RWPE2 (cell line): ENCODE results near the gene AHCYL1.

Source experiments
- ATAC-seq: fragments of 200-7000 bp; cut with Tn5 transposase; 3 replicates; pipeline ENCODE4 v1.9.1; 2021; ENCODE audit warnings: low read depth
- DNase-seq: peaks from one replicate; pipeline ENCODE4 v3.0.0-alpha.2; 2020; ENCODE audit warnings: low spot score
- H3K27ac ChIP-seq: fragments of 450-650 bp; 2 replicates; pipeline ENCODE4 v1.5.1; 2017; ENCODE audit warnings: mild to moderate bottlenecking; ENCODE audit not compliant: poor library complexity, severe bottlenecking
- H3K27me3 ChIP-seq: fragments of 250-450 bp; sonication (Bioruptor Pico); 2 replicates; pipeline ENCODE4 v1.5.1; 2021; ENCODE audit warnings: mild to moderate bottlenecking, moderate library complexity; ENCODE audit not compliant: insufficient read depth, poor library complexity, severe bottlenecking
- H3K36me3 ChIP-seq: fragments of 250-450 bp; sonication (Bioruptor Pico); 2 replicates; pipeline ENCODE4 v1.5.1; 2020; ENCODE audit warnings: low read depth, mild to moderate bottlenecking, moderate library complexity
- H3K4me1 ChIP-seq: fragments of 250-450 bp; sonication (Bioruptor Pico); 2 replicates; pipeline ENCODE4 v1.5.1; 2021; ENCODE audit warnings: mild to moderate bottlenecking, moderate library complexity; ENCODE audit not compliant: insufficient read depth, poor library complexity, severe bottlenecking
- H3K4me3 ChIP-seq: fragments of 250-450 bp; sonication (Bioruptor Pico); 2 replicates; pipeline ENCODE4 v1.5.1; 2021; ENCODE audit warnings: mild to moderate bottlenecking, moderate library complexity; ENCODE audit not compliant: severe bottlenecking
- H3K9me3 ChIP-seq: fragments of 250-450 bp; sonication (Bioruptor Pico); 2 replicates; pipeline ENCODE4 v1.5.1; 2021; ENCODE audit warnings: mild to moderate bottlenecking, moderate library complexity; ENCODE audit not compliant: severe bottlenecking
- CTCF ChIP-seq: fragments of 450-650 bp; IDR thresholded peaks from one replicate; pipeline ENCODE4 v1.5.1; 2017; ENCODE audit warnings: mild to moderate bottlenecking, moderate library complexity; ENCODE audit not compliant: poor library complexity, severe bottlenecking

Gene AHCYL1

GRCh38 chr1:109944541-109944940 lies 40.0 kb upstream of the AHCYL1 start:
- H3K9me3 ChIP-seq: no peaks in the 10 kb centered on the region
- ATAC-seq (no peak), DNase-seq (no peak)
- no peak overlapping the region for H3K4me3 ChIP-seq
- TF ChIP-seq CTCF: no peak
- no peak overlapping the region for H3K27ac ChIP-seq
- H3K36me3 ChIP-seq: no peaks in the 10 kb centered on the region
- no peaks in the 10 kb centered on the region for H3K27me3 ChIP-seq
- H3K4me1 ChIP-seq: no peaks in the 10 kb centered on the region

GRCh38 chr1:109946511-109946910 lies 38.1 kb upstream of the AHCYL1 start:
- no peak overlapping the region for H3K4me3 ChIP-seq
- H3K27ac ChIP-seq: no peak overlapping the region
- no peak for ATAC-seq
- no peaks in the 10 kb centered on the region for H3K36me3 ChIP-seq
- TF ChIP-seq CTCF: no peak
- H3K9me3 ChIP-seq: no peaks in the 10 kb centered on the region
- no peak for DNase-seq
- H3K27me3 ChIP-seq: no peaks in the 10 kb centered on the region
- H3K4me1 ChIP-seq: no peaks in the 10 kb centered on the region

GRCh38 chr1:109947582-109948284 lies 36.8 kb upstream of the AHCYL1 start:
- TF ChIP-seq CTCF: no peak
- Histone ChIP-seq H3K36me3 (no peaks in the 10 kb centered on the region), H3K4me3 (no peak overlapping the region), H3K4me1 (no peaks in the 10 kb centered on the region), H3K9me3 (no peaks in the 10 kb centered on the region), H3K27me3 (no peaks in the 10 kb centered on the region), H3K27ac (no peak overlapping the region)
- DNase-seq (no peak), ATAC-seq (no peak)

- DNase-seq (no peak), ATAC-seq (no peak)
- H3K27ac ChIP-seq: no peak overlapping the region
- no peak for TF ChIP-seq CTCF
- H3K4me1 ChIP-seq: peaks cover under 1% of the 10 kb centered on the region
- no peaks in the 10 kb centered on the region for H3K9me3 ChIP-seq
- H3K36me3 ChIP-seq: no peaks in the 10 kb centered on the region
- H3K27me3 ChIP-seq: no peaks in the 10 kb centered on the region
- H3K4me3 ChIP-seq: no peak overlapping the region
These were observed 36.3 kb upstream of the AHCYL1 start for GRCh38 chr1:109948285-109948630.

GRCh38 chr1:109950038-109950437 lies 34.5 kb upstream of the AHCYL1 start:
- Histone ChIP-seq H3K4me1 (peaks cover 11% of the 10 kb centered on the region), H3K4me3 (no peak overlapping the region), H3K36me3 (no peaks in the 10 kb centered on the region), H3K27ac (no peak overlapping the region), H3K9me3 (no peaks in the 10 kb centered on the region), H3K27me3 (no peaks in the 10 kb centered on the region)
- TF ChIP-seq CTCF: no peak
- DNase-seq (no peak), ATAC-seq (no peak)
